Stimulated activated CD8-positive, alpha-beta memory T cell treated with anti-CD3 and anti-CD28 coated beads, Interleukin-2, amount 100 ng/mL, for 1 hour (primary cell): ENCODE measurements around the gene TCERG1L.

Source experiments
- DNase-seq, 2 donors: peaks; one replicate each; pipeline ENCODE4 v3.0.0-alpha.2; 2020; ENCODE audit warnings: low read depth in 2 of 2

The TCERG1L gene

GRCh38 chr10:131210181-131210580 lies 101.3 kb downstream of the TCERG1L start:
- DNase-seq = no peak

GRCh38 chr10:131207584-131208532 lies 103.7 kb downstream of the TCERG1L start:
- DNase-seq = no peak

GRCh38 chr10:131207176-131207575 lies 104.3 kb downstream of the TCERG1L start:
- DNase-seq = no peak

GRCh38 chr10:131206111-131206995 lies 105.2 kb downstream of the TCERG1L start:
- no peak for DNase-seq

GRCh38 chr10:131205556-131205955 lies 106.0 kb downstream of the TCERG1L start:
- no peak for DNase-seq

GRCh38 chr10:131204406-131205152 lies 106.9 kb downstream of the TCERG1L start:
- no peak for DNase-seq

- no peak for DNase-seq
Measured at GRCh38 chr10:131203456-131204357, 107.8 kb downstream of the TCERG1L start.

GRCh38 chr10:131202990-131203389 lies 108.5 kb downstream of the TCERG1L start:
- DNase-seq = no peak

- no peak for DNase-seq
Measured at GRCh38 chr10:131201741-131202515, 109.6 kb downstream of the TCERG1L start.

- DNase-seq = no peak
Measured at GRCh38 chr10:131200856-131201470, 110.6 kb downstream of the TCERG1L start.

- no peak for DNase-seq
Measured at GRCh38 chr10:131199646-131200045, 111.9 kb downstream of the TCERG1L start.

GRCh38 chr10:131198843-131199242 lies 112.7 kb downstream of the TCERG1L start:
- DNase-seq = no peak

- DNase-seq = no peak
Measured at GRCh38 chr10:131198401-131198800, 113.1 kb downstream of the TCERG1L start.

- DNase-seq = no peak
Measured at GRCh38 chr10:131196176-131196885, 115.2 kb downstream of the TCERG1L start.

GRCh38 chr10:131195558-131196159 lies 115.9 kb downstream of the TCERG1L start:
- DNase-seq = no peak

GRCh38 chr10:131195116-131195515 lies 116.4 kb downstream of the TCERG1L start:
- no peak for DNase-seq

- no peak for DNase-seq
Measured at GRCh38 chr10:131193923-131194322, 117.6 kb downstream of the TCERG1L start.

GRCh38 chr10:131188494-131188893 lies 123.0 kb downstream of the TCERG1L start:
- no peak for DNase-seq
